Panc1 (cell line): ENCODE data around the gene NMNAT3. TPM values are rescaled to one million over a fixed set of nuclear protein-coding genes. Genes with fewer than 3 reads are reported as not detected.

Experiments
- ATAC-seq: fragments of 200-7000 bp; cut with Tn5 transposase; 2 replicates; pipeline ENCODE4 v1.9.1; 2020; ENCODE audit warnings: mild to moderate bottlenecking, moderate library complexity
- BruUV-seq: library from RNA; stranded (reverse); fragments of 400-500 nt; replicated peaks from 2 replicates; lab custom pipeline; 2021; lab: Mats Ljungman, UMichigan
- CTCF ChIA-PET: fragments of 300-600 bp; sonication (Branson Sonifier 250); formaldehyde crosslinking; loops from one replicate; lab custom pipeline; 2022; ENCODE audit warnings: antibody characterized with exemption; lab: Charles Lee
- POLR2A ChIA-PET: fragments of 300-600 bp; sonication (Branson Sonifier 250); formaldehyde crosslinking; loops from one replicate; lab custom pipeline; 2022; ENCODE audit warnings: antibody characterized with exemption; lab: Charles Lee
- DNase-seq: peaks from one replicate; pipeline ENCODE4 v3.0.0-alpha.2; 2010; ENCODE audit warnings: low read depth, low spot score
- H3K27ac ChIP-seq: 2 replicates; pipeline ENCODE4 v1.5.1; 2011; ENCODE audit warnings: mild to moderate bottlenecking, low read length, inconsistent platforms
- H3K27me3 ChIP-seq: fragments of 200-500 bp; sonication (Bioruptor generic); 2 replicates; pipeline ENCODE4 v1.6.0; 2014; ENCODE audit warnings: low read length, inconsistent platforms; ENCODE audit not compliant: control insufficient read depth, insufficient read depth
- H3K36me3 ChIP-seq: fragments of 200-500 bp; sonication (Bioruptor generic); 2 replicates; pipeline ENCODE4 v1.5.1; 2014; ENCODE audit warnings: inconsistent platforms, mild to moderate bottlenecking, low read length, moderate library complexity; ENCODE audit not compliant: control insufficient read depth, insufficient read depth
- H3K4me1 ChIP-seq: 2 replicates; pipeline ENCODE4 v1.5.1; 2011; ENCODE audit warnings: inconsistent platforms, mild to moderate bottlenecking, low read length, moderate library complexity; ENCODE audit not compliant: control insufficient read depth, insufficient read depth
- H3K4me3 ChIP-seq, 2 experiments: 2 replicates each; pipeline ENCODE4 v1.5.1; 2011 to 2012; ENCODE audit warnings: low read depth in 2 of 2, low read length in 2 of 2, mild to moderate bottlenecking in 2 of 2, inconsistent platforms in 1 of 2, moderate library complexity in 1 of 2
- H3K9me3 ChIP-seq: fragments of 200-500 bp; sonication (Bioruptor generic); 2 replicates; pipeline ENCODE4 v1.5.1; 2014; ENCODE audit warnings: low read depth, mild to moderate bottlenecking, inconsistent platforms, low read length, moderate library complexity; ENCODE audit not compliant: control insufficient read depth, insufficient read depth
- CTCF ChIP-seq: fragments of 450-650 bp; IDR thresholded peaks from 2 replicates; pipeline ENCODE4 v1.5.1; 2017; ENCODE audit warnings: mild to moderate bottlenecking
- POLR2AphosphoS5 ChIP-seq: IDR thresholded peaks from 2 replicates; pipeline ENCODE4 v1.6.1; 2012; ENCODE audit warnings: mild to moderate bottlenecking, low read depth, low read length, moderate library complexity
- SIN3A ChIP-seq: IDR thresholded peaks from 2 replicates; pipeline ENCODE4 v1.6.1; 2012; ENCODE audit warnings: low read depth, mild to moderate bottlenecking, low read length, moderate library complexity, borderline replicate concordance; ENCODE audit not compliant: insufficient read depth
- TCF7L2 ChIP-seq: IDR thresholded peaks from 2 replicates; pipeline ENCODE4 v1.6.1; 2011; ENCODE audit warnings: mild to moderate bottlenecking, low read depth, low read length, inconsistent platforms
- in situ Hi-C: cut with HindIII; loops from 2 replicates; pipeline ENCODE4 v1.10.0; 2016; ENCODE audit warnings: low sequenced_read_pairs, low pct_unique_long_range_greater_than_20kb
- intact Hi-C: fragments of 100-400 bp; cut with micrococcal nuclease; formaldehyde crosslinking; loops from one replicate; pipeline ENCODE4 v1.10.0; 2022; ENCODE audit not compliant: unreplicated experiment
- total RNA-seq: library from RNA; stranded (reverse); gene quantifications from one replicate; pipeline ENCODE4 v1.2.1, GENCODE V29; 2021; ENCODE audit not compliant: unreplicated experiment
- TF ChIP-seq, protein P1 (sequence below), 2 experiments: IDR thresholded peaks; 2 replicates each; pipeline ENCODE4 v1.6.1; 2011 to 2012; ENCODE audit warnings: low read depth in 2 of 2, control low read depth in 1 of 2, low read length in 1 of 2, mild to moderate bottlenecking in 1 of 2, moderate library complexity in 1 of 2; ENCODE audit not compliant: insufficient read depth in 1 of 2

The NMNAT3 gene
- total RNA-seq, 1 experiment from 2014 or later = 1.9 TPM

DNA sequence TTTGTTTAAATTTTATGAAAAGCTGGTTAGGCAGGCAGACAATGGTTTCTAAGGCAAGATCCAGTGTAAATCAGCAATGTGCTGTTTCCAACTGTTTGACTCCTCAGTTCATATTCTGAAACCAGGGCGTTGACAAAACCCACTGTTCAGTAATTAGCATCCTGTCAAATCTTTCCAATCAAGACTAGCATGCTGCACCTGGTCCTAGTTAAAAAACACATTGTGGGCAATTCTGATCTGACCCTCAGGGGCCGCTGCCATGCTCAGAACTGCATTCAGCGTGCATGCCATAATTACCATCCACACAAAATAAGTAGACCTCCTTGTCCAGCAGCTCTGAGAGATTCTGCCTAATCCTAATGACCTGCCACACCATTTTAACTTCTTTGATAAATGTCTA is 117.4 kb downstream of the NMNAT3 start:
- Histone ChIP-seq H3K27ac (no peak overlapping the region), H3K27me3 (no peaks in the 10 kb centered on the region), H3K4me3 (no peak overlapping the region), H3K36me3 (no peaks in the 10 kb centered on the region), H3K4me1 (peaks cover 3% of the 10 kb centered on the region), H3K9me3 (no peaks in the 10 kb centered on the region)
- no peak for DNase-seq
- in situ Hi-C loops = no loop called here
- ATAC-seq = no peak
- CTCF ChIA-PET = no interaction called here
- no peak for TF ChIP-seq POLR2AphosphoS5
- TF ChIP-seq CTCF = no peak
- no peak for TF ChIP-seq SIN3A
- TF ChIP-seq, protein P1, sequence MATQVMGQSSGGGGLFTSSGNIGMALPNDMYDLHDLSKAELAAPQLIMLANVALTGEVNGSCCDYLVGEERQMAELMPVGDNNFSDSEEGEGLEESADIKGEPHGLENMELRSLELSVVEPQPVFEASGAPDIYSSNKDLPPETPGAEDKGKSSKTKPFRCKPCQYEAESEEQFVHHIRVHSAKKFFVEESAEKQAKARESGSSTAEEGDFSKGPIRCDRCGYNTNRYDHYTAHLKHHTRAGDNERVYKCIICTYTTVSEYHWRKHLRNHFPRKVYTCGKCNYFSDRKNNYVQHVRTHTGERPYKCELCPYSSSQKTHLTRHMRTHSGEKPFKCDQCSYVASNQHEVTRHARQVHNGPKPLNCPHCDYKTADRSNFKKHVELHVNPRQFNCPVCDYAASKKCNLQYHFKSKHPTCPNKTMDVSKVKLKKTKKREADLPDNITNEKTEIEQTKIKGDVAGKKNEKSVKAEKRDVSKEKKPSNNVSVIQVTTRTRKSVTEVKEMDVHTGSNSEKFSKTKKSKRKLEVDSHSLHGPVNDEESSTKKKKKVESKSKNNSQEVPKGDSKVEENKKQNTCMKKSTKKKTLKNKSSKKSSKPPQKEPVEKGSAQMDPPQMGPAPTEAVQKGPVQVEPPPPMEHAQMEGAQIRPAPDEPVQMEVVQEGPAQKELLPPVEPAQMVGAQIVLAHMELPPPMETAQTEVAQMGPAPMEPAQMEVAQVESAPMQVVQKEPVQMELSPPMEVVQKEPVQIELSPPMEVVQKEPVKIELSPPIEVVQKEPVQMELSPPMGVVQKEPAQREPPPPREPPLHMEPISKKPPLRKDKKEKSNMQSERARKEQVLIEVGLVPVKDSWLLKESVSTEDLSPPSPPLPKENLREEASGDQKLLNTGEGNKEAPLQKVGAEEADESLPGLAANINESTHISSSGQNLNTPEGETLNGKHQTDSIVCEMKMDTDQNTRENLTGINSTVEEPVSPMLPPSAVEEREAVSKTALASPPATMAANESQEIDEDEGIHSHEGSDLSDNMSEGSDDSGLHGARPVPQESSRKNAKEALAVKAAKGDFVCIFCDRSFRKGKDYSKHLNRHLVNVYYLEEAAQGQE (IDR thresholded peaks at IDR 0.05; ENCODE audit: insufficient read depth in 1 of 2, low read depth in 2 of 2, low read length in 1 of 2) = no peak
- TF ChIP-seq TCF7L2 = no peak
- no TSS peak for BruUV-seq
- intact Hi-C loops = no loop called here
- POLR2A ChIA-PET = no interaction called here

- in situ Hi-C loops (no loop called here), intact Hi-C loops (no loop called here)
- POLR2A ChIA-PET = no interaction called here
- TF ChIP-seq SIN3A (no peak), POLR2AphosphoS5 (no peak), CTCF (no peak), TCF7L2 (no peak)
- TF ChIP-seq, protein P1 (IDR thresholded peaks at IDR 0.05; ENCODE audit: insufficient read depth in 1 of 2, low read depth in 2 of 2, low read length in 1 of 2) = no peak
- Histone ChIP-seq H3K27ac (no peak overlapping the region), H3K4me1 (peaks cover 3% of the 10 kb centered on the region), H3K27me3 (no peaks in the 10 kb centered on the region; the same call in 1 of the 2 replicates), H3K4me3 (no peak overlapping the region), H3K9me3 (no peaks in the 10 kb centered on the region), H3K36me3 (no peaks in the 10 kb centered on the region)
- CTCF ChIA-PET = no interaction called here
- no TSS peak for BruUV-seq
- no peak for ATAC-seq
- no peak for DNase-seq
Measured at GRCh38 chr3:139559541-139559940, 118.2 kb downstream of the NMNAT3 start.
